T follicular helper cell (primary cell): Measurements from ENCODE around the gene DPF3.
"Not testable (repeated sequence)": the region's sequence is repeated elsewhere in the genome, so short reads cannot be mapped to it uniquely, and the experiment has no call there.

ENCODE experiments used
- DNase-seq: peaks from one replicate; pipeline ENCODE4 v3.0.0-alpha.2; 2020; ENCODE audit warnings: low read depth

Gene DPF3

DNA sequence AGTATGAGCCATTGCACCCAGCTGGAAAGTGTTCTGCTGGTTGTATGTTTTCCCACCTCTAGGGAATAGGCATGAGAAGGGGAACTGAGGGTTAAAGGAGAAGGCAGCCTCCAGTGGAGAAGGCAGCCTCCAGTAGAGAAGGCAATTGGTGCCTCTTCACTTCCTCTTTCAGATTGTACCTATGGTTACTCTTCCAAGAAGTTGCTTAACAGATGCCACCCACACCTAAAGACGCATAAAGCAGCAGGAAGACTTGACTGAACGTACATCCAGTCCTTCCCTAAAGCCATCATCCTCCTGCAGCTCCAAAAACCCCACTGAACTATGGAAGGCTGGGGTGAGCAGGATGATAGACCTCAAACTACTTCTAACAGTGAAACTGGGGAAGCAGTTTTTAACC, 13.1 kb downstream of the DPF3 start:
- no peak for DNase-seq

DNA sequence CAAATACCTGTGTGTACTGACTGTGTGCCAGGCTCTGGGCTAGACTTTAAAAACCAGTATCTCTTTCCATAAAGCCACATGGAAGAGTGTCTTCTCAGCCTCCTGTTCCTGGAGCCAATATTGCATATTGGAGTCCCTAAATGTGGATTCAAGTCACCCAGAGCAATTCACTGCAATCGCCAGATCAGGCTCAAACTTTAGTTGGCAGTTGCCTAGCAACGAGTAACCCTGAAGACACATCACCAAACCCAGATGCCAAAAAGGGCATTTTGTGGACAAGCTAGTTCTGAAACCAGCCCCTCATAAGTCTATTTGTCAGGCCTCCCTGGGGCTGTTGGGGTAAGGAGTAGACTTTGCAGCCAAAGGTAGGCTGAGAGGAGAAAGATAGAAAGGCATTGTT, 13.7 kb downstream of the DPF3 start:
- no peak for DNase-seq

DNA sequence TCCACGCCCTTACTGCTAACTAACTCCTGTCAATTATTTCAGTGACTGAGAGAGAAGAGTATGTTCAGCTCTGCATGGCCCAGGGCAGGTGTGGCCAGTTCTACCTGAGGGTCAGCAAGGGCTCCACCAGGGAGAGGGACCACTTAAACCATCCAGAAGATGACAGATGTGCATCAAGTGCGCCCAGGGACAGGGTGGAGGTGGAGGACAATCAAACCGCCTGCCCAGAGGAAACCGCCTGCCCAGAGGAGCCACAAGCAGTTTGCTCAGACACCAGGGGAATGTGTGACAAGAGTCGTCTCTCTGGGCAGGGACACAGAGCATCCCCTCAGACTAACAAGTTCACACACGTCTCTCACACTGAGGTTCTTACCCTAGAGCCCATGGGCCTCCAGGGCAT, 14.5 kb downstream of the DPF3 start:
- no peak for DNase-seq

- no peak for DNase-seq
These were observed 15.2 kb downstream of the DPF3 start for GRCh38 chr14:72878746-72879145.

DNA sequence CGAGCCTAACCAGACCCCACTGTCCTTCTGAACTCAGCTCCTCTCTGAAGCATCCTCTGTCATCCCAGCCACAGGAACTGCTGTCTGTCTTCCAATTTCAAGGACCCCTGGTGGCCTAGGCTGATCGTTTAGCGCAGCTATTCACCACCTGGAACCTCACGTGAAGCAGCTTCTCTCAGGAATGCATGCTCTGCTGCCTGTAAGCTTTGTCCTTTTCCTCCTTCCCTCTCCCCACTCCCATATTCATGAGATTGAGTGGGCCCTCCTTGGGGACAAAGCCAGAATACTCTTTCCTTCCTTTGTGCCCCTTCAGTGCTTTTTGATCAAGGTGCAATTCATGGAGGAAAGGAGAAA, 17.2 kb downstream of the DPF3 start:
- DNase-seq = no peak

DNA sequence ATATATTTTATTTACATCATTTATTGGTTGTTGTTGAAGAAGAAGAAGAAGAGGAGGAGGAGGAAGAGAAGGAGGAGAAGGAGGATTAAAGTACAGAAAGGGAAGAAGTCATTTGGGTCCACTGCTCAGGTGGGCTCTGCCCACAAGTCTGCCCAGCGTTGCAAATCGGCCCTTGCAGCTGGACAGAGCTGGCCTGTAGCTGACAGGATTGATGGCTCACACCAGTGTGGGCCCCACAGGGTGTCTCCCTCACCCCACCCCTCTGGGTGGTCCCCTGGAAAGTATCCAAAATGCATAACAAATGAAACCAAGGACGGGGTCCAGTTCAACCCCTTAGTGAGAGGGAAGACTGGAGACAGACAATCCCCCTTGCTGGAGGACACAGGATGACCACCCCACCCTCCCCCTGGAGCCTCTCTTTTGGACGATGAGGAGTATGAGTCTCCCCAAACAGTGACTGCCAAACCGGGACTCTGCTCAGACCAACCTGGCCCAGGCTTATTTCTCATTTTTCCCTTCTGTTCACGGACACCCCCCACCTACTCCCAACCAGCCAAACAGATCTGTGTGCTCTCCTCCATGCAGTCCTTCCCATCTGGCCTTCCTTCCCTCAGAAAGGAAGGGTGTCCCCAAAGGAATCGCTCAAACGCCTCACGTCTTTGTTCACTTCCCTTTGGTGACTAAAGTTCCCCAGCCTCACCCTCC, 17.7 kb downstream of the DPF3 start:
- no peak for DNase-seq

GRCh38 chr14:72870878-72871277, 23.0 kb downstream of the DPF3 start:
- DNase-seq = not testable (repeated sequence)

GRCh38 chr14:72869407-72870329, 24.2 kb downstream of the DPF3 start:
- no peak for DNase-seq

- DNase-seq = no peak
These were observed 25.4 kb downstream of the DPF3 start for GRCh38 chr14:72868500-72868899.

DNA sequence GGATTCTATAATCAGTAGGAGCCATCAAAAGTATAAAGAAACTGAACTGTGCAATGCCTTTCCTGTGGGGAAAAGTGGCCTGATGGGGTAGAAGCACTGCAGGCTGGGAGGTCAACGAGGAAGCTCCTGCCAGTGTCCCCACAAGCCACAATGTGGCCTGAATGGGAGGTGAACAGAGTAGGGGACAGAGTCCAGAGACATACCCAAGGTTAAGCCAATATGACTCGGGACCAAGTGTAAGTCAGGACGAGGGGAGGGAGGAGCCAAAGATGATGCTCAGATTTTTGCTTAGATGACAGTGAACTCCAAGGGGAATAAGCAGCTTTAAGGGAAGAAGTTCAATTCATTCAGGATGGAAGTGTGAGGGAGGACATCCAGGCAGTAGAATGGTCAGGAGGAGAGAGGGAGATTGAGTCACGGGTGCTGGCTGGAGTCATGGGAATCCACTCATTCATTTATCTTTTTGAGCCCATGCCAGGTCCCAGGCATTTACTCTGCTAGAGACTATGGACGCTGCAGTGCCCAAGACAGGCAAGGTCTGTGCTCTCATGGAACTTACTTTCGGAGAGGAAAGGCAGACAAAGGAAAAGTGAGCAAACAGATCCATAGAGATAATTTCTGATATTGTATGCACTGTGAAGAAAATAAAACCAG, 29.1 kb downstream of the DPF3 start:
- DNase-seq = no peak

DNA sequence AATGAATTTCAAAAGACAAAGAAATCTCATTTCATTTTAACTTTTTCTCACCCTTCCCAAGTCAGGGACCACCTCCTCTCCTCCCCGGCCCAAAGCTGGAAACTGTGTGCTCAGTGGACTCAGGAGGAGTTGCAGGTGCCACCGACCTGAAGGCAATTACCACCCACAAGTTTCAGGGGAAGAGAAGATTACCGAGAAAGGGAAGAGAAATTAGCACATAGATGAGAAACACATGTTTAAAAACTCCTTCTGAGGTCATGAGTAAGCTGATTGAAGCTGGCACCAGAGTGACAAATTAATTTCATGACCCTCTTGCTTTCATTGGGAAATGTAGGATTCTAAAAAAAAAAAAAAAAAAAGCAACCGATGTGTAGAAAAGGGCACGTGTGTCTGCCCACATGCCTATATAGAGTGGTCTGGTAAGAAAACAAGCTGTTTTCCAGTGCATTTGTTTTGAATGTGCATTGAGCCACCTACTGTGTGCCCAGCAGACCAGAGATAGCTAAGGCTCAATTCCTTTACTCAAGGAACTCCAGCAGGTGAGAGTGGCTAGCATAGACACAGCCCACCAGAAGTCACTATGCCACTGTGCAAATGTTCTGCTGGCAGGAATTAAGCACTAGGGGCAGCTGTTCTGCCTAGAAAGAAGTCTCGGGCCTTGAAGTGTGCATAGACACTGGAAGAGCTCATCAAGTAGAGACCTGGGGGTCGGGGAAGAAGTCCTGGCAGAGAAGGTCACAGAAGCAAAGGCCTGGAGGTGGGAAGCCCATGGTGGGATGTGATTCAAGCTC, 30.5 kb downstream of the DPF3 start:
- DNase-seq = no peak

- no peak for DNase-seq
These were observed 37.2 kb downstream of the DPF3 start for GRCh38 chr14:72856530-72857266.

GRCh38 chr14:72855913-72856312, 38.0 kb downstream of the DPF3 start:
- no peak for DNase-seq

DNA sequence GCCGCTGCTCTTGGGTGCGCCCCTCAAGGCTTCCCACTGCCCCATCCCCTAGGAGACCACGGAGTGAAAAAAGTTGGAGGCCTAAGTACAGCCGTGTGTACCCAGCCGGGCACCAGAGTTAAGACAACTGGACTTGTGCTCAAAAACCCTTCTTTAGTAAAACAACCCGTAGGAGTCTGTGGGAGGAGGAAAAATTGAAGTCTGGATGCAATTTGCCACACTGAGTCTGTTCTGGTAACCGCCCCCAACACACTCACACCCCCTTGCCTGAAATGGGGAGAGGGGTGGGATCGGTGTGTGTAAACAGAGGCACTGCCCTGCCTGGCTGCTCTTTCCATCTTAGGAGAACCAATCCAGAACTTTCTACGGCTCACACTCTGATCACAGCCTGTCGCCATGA, 41.7 kb downstream of the DPF3 start:
- DNase-seq = no peak

DNA sequence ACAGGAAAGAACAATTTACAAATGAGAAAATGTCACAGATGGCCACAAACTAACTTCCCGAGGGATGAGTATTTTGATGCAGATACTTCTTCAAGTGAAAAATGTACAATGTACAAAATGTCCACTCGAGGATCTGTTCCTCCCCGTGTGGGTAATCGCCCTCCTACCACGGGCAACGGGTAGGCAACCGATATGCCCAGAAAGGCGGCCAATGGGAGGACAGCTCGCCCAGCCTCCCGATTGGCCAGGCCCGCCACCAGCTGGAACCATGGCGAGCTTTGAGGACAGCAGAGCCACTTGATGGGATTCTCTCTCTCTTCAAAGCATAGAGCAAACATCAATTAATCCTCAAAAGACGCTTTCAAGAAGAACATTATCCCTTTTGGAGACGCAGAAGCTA, 42.3 kb downstream of the DPF3 start:
- no peak for DNase-seq

DNA sequence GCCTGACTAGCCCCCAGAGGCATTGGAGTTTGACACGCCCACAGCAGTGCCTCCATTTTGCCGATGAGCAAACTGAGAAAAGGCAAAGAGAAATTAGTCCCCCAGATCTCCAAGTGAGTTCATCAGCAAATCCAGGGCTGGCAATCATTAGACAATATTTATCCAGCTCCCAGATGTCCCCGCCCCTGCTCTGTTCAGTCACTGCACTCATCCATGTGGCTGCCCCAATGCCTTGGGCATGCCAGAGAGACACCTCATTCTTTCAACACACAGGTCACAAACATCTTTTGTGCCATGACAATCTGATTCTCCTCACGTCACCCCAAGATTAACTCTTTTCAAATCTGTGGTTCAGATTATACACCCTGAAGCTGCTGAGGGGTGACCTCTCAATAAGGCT, 43.5 kb downstream of the DPF3 start:
- DNase-seq = no peak

DNA sequence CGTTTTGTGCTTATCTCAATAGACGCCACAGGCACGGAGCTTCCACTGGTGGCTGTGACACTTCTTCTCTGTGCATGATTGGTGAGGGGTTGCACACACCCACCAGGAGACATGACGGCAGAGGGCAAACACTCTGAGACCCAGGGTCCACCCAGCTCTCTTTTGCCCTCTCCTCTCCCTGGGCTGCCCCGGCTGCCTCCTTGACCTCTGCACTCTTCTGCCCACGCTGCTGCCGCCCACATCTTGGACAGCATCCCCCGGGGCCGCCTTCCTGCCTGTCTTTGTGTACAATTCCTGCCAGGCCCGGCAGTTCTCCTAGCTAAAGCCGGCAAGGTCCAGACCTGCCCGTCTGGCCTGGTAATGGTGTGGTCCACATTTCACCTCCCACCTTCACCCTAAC, 44.7 kb downstream of the DPF3 start:
- no peak for DNase-seq

GRCh38 chr14:72847721-72848120, 46.2 kb downstream of the DPF3 start:
- no peak for DNase-seq

DNA sequence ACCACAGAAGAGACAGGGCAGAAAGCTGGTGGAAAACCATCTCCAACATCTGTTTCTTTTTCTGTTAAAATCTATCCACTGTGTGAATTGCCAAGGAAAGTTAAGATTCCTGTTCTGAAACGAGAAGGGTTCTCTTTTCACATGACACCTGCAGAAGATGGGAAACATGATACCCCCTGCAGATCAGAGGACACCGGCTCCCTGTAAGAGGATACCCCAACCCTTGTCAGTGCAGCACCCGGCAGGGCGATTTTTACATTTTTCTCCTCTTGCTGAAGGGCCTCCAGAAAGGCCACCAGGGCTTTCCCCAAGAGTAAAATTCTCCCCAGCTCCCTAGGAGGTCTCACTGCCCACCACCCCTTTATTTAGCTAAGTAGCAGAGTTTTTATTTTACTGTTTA, 48.2 kb downstream of the DPF3 start:
- DNase-seq = no peak

GRCh38 chr14:72845196-72845595, 48.7 kb downstream of the DPF3 start:
- DNase-seq = no peak

GRCh38 chr14:72844524-72844923, 49.4 kb downstream of the DPF3 start:
- DNase-seq = no peak
